GM19452 (cell line): Measurements from ENCODE around the gene GPATCH8.
A peak's percentile ranks its signal among the peaks of the same experiment; 100 is the strongest.
"Not testable (repeated sequence)": the region's sequence is repeated elsewhere in the genome, so short reads cannot be mapped to it uniquely, and the experiment has no call there.

Experiments used
- ATAC-seq: cut with Tn5 transposase; IDR thresholded peaks from one replicate; pipeline ENCODE4 v1.9.1; 2021; ENCODE audit not compliant: unreplicated experiment

Gene GPATCH8

GRCh38 chr17:44503147-44504029, at the start of gene GPATCH8:
TSS of gene GPATCH8 (minus strand) at chr17:44503406. CDS start at chr17:44503370, 36 bp downstream.
- ATAC-seq, result peak; percentile 83

DNA sequence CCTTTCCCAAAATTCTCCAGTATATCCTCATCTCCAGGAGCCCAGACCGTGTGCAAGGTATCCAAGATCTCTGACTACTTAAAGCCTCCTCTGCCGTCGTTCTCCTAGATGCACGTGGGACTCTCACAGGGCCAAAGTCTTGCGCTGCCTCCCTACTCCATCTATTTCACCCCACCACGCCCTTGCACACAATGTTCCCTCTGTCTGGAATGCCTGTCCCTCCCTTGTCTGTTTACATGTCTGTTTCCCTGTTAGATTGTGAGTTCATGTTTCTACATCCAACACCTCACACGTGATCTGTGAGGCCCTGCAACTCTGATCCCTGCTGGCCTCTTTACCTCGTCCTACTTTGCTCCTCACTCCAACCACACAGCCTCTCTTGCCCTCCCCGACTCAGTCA, 49.2 kb upstream of the GPATCH8 start:
- ATAC-seq, result no peak

DNA sequence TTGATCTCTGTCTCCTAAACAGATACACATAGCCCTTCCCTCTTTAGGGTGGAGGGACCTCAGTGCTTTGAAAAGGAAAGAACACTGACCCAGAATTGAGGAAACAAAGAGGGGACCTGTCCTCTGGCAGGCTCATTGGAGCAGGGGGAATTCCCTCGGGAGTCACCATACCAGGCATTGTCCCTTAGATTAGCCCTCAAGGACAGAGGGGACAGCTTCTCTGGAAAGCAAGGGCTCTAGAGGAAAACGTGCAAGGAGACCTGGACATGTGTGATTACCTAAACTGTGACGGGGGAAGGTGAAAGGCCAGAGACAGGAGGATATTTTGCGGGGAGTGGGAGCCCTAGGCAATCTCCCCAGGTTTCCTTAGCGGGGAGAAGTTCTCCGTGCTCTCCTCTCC, 46.5 kb upstream of the GPATCH8 start:
- ATAC-seq, result no peak

DNA sequence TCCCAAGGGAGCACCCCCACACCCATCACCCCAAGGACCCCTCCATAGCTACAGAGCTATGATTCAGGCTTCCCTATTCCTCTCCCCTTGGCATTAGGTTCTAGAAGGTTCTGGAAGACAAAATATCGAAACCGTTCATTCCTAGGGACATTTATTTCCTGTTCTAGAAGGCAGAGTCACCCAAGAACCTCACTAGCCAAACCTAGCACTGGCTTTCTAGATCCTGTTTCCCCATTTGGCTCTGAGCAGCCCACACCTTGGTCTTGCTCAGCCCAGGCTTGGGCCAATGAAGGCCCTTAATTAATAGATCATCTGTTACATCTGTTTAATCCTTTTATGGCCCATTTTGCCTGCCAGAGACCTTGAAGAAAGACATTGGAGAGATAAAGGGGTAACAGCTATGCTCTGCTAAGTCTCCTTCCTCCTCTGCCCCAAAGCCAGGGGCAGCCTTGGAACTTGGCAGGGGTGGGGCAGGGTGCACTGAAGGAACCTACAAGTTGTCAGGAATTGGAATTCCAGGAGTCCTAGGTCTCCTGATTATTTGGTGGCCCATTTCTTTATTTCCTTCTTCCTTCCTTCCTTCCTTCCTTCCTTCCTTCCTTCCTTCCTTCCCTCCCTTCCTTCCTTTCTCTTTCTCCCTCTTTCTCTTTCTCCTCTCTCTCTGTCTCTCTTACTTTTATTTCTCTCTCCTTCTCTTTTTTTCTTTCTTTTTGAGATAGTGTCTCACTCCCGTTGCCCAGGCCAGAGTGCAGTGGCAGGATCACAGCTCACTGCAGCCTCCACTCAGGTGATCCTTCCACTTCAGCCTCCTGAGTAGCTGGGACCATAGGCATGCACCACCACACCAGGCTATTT, 45.4 kb upstream of the GPATCH8 start:
- no peak for ATAC-seq

GRCh38 chr17:44547625-44548267, 44.5 kb upstream of the GPATCH8 start:
- ATAC-seq, result no peak

GRCh38 chr17:44546671-44547606, 43.7 kb upstream of the GPATCH8 start:
- ATAC-seq, result no peak

DNA sequence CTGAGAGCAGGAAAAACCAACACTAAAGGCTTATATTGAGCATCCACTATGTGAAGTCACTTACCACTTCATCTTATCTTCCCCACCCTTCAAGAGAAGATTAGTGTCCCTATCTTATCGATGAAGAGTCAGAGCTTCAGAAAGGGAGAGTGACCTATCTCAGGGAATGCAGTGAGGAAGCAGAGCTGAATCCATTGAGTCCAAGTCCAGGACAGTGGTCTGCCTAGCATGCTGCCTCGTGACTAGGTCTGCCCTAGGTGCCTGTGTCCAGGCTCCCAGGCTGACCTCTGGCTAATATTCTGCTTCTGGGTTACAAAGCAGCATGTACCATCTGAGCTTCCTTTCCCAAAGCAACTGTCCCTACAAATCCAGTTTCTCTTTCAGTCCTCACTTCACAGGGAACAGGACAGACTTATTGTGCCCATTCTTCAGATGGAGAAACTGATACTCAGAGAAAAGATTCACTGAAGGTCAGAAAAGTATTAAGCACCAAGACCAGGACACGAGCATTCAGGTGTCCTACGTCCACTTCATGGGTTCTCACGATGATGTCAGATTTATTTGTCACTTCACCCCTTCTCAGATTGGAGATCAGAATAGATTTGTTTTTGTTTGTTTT, 40.8 kb upstream of the GPATCH8 start:
- no peak for ATAC-seq

DNA sequence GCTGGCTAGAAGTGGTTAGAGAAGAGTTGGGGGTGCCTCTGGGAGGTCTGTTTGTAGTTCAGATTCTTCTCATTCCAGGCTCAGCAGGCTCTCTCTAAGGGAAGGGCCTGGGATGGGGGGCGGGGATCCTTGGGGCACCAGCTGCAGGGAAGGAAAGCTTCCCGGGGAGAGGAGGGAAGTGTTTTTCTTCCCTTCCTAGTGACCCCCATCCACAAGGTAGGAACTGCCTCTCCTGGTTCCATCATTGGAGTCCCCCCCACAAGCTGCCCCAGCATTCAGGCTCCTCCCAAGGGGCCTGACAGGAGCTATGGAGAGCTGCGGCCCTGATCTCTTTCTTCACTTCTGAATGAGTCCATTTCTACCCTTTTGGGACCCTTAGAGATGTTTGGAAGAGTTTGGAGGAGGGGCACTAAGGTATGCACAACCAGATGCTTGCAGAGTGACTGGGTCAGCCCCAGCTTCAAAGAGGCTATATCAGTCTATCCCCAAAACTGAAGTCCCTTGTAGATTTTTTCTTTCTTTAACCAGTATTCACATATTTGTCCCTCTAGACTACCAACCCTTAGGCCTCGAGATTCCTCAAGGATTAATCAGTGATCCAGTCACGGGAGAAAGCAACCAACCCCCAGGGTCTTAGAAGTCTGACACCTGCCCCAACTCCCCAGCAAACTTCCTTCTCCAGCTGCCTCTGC, 40.2 kb upstream of the GPATCH8 start:
- no peak for ATAC-seq

DNA sequence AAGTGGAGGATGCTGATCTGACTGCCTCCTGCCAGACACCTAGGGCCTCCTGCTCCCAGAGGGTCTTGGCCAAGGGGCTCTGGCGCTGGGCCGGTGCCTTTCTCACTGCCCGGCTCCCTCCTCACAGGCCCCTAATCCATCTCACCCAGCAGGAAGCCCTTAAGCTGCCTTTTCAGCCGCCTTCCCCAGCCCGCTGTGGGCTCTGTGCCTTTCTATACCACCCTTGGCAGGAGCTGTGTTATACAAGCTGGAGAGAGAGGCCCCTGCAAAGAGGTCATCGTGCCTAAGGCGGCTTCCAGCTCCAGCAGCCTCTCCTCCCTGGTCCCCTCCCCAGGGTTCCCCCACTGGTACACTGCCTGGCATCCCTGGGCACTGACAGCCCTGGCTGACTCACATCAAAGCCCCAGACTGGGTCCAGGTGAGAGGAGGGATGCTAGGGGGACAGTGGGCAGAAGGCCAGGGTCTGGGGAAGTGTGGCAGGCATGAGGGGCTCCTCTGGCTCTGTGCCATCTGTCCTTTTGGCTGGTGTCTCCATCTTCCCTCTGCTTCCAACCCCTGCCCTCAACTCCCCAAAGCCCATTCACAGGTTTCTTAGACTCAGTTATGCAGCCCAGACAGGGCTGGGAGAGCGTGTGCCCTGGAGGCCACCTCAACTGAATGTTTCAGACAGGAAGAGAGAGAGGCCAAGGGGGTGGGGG, 38.8 kb upstream of the GPATCH8 start:
- no peak for ATAC-seq

GRCh38 chr17:44540246-44541084, 37.3 kb upstream of the GPATCH8 start:
- ATAC-seq, result no peak

DNA sequence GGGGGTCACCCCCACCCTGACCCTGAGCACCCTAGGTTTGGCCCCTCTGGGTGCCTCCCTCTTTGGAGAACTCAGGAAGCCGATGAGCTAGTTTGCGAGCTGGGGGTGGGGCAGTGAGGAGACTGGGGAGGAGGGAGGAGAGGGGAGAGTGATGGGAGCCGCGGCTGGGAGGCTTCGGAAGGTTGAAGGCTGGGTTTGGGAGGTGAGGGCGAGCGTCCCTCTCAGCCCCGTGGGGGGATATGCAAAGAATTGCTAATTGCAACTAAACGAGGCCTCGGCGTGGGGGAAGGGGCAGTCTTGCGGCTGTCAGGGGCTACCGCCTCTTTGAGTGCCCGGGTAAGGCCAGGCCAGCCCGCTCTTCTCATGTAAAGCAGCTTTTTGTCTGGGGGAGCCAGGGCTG, 36.5 kb upstream of the GPATCH8 start:
- no peak for ATAC-seq

DNA sequence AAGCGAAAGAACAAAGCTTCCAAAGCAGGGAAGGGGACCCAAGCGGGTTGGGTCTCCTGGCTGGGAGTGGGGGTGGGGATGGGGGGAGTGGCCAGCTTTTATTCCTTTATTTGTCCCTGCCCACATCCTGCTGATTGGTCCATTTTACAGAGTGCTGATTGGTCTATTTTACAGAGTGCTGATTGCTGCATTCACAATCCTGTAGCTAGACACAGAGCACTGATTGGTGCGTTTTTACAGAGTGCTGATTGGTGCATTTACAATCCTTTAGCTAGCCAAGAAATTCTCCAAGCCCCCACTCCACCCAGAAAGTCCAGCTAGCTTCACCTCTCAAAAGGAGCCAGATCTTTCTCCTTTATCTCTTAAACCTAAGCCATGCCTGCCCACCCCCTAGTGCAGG, 34.7 kb upstream of the GPATCH8 start:
- not testable (repeated sequence) for ATAC-seq

DNA sequence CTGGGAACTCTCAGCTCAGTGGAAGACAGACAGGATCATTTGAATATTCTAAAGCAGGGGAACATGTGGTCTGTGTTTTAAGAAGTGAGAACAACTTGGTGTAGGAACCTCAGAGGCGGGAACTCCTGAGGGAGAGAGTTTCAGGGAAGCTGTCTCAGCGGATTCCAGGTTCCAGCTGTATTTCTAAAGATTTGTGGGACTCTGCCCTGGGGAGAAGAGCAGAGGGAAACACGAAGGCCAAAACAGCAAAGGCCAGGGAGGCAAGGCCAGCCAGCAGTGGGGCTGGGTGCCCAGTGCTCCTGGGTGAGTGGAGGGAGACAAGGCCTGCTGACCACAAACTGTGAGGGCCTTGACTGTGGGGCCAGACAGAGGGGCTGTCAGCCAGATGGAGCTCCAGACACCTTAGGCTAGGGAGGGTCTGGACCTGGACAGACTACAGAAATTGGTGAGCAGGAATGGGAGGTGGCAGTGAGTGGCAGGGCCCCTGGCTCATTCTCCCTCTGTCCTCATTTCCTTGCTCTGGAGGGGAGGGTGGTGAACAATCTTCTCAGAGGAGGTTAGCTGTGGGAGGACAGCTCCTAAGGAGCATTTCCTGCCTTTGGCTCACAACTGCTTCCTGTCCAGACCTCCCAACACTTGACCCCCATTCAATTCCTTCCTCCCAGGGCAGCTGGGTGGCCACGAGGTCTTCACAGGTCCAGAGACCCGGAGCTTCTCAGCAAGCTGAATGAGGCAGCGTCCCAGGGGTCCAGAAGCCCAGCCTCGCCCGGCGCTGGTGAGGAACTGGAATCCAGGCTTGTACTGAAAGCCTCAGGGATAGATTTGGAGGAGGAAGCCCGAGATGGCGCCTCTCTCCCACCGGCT, 33.1 kb upstream of the GPATCH8 start:
- ATAC-seq, result no peak

DNA sequence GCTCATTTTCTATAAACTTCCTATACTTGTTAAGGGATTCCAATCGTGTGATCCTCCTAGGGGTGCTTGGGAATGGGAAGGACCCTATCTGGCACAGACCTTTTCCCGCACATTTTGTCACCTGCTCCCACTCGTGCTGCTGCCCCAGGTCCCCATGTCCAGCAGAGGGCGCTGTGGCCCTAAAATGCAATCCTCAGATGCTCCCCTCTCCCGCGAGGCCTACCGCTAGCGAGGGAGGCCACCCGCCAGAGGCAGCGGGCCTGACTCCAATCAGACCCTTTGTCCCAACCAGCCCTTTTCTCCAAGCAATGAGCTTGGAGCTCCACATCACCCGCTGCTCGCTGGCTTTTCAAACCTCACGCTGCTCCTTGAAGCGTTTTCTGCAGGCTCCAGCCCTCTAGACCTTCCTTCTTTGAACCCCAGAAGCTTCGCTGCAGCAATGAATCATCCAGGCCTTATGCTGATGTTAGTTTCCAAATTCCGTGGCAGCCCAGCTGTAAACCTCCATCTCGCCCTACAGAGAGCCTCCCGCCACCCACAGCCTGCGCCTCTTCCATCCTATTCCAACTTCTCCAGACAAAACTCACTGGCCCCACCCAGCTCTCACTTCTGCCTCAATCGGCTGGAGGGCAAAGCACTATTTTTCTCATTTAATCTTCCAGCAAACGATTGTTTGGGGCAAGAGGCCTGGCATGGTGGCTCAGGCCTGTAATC, 30.5 kb upstream of the GPATCH8 start:
- no peak for ATAC-seq

DNA sequence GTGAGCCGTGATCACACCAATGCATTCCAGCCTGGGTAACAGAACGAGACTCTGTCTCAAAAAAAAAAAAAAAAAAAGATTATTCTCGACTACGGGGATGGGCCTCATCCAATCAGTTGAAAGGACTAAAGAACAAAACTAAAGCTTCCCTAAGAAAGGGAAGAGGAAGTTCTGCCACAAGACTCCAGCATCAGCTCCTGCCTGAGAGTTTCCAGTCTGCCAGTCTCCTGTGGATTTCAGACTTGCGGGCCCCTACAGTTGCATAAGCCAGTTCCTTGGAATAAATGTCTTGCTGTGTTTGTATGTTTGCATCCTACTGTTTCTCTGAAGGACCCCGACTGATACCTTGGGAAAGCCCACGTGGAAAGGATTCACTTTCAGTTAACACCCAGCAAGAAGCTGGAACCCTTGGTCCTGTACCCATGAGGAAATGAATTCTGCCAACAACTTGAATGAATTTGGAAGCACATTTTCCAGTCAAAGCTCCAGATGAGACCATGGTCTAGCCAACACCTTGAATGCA, 27.8 kb upstream of the GPATCH8 start:
- ATAC-seq, result no peak

DNA sequence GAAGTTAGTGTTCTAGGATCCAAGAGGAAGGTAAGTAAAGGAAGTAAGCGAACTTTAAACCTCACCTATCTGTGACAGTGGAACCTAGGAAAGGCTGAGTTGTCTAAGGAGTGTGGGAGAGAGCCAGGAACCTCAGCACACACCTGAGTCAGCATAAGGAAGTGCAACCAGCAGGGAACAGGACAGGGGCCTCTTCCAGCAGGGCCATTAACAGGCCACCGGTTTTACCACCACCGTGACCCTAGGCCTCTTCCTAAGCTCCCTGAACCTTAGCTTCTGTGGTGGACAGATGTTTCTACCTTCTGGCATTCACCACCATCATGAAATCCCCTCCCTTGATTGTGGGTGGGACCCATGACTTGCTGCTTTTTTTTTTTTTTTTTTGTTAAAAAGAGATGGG, 26.7 kb upstream of the GPATCH8 start:
- ATAC-seq, result no peak
